OCI-LY3 (cell line): ENCODE results near the gene SYT1.
A peak's percentile ranks its signal among the peaks of the same experiment; 100 is the strongest.

Experiments
- H2AFZ ChIP-seq: fragments of 200-600, 300-600 bp; shearing (Covaris generic); 2 replicates; pipeline ENCODE4 v1.6.0; 2014; ENCODE audit warnings: antibody characterized with exemption, low read depth, low read length
- H3K27ac ChIP-seq: fragments of 200-600, 300-600 bp; sonication (generic); 2 replicates; pipeline ENCODE4 v1.5.1; 2014; ENCODE audit warnings: mild to moderate bottlenecking, low read length, moderate library complexity, mixed read lengths
- H3K27me3 ChIP-seq: fragments of 200-600, 300-600 bp; sonication (generic); 2 replicates; pipeline ENCODE4 v1.6.1; 2014; ENCODE audit warnings: low read depth, low read length, mixed read lengths
- H3K36me3 ChIP-seq: fragments of 200-600, 300-600 bp; sonication (generic); replicated peaks from 2 replicates; pipeline ENCODE3; 2014; ENCODE audit warnings: low read depth, low read length, mixed read lengths
- H3K4me1 ChIP-seq: fragments of 300-600, 200-600 bp; sonication (generic); 2 replicates; pipeline ENCODE4 v1.6.1; 2014; ENCODE audit warnings: low read length, mixed read lengths
- H3K4me2 ChIP-seq: fragments of 200-600, 300-600 bp; sonication (generic); 2 replicates; pipeline ENCODE4 v1.6.1; 2014; ENCODE audit warnings: low read length, mixed read lengths
- H3K4me3 ChIP-seq: fragments of 300-600, 200-600 bp; sonication (generic); 2 replicates; pipeline ENCODE4 v1.5.1; 2014; ENCODE audit warnings: antibody characterized with exemption, mild to moderate bottlenecking, low read length, moderate library complexity
- H3K79me2 ChIP-seq: fragments of 300-600, 200-600 bp; shearing (Covaris generic); 2 replicates; pipeline ENCODE4 v1.6.1; 2014; ENCODE audit warnings: mild to moderate bottlenecking, low read length, mixed read lengths
- H3K9ac ChIP-seq: fragments of 300-600, 200-600 bp; shearing (Covaris generic); 2 replicates; pipeline ENCODE4 v1.6.0; 2014; ENCODE audit warnings: mild to moderate bottlenecking, low read length, moderate library complexity
- H3K9me3 ChIP-seq: fragments of 200-600, 300-600 bp; shearing (Covaris generic); 2 replicates; pipeline ENCODE4 v1.6.1; 2014; ENCODE audit warnings: low read length, mixed read lengths; ENCODE audit not compliant: insufficient read depth
- H4K20me1 ChIP-seq: fragments of 200-600, 300-600 bp; sonication (generic); 2 replicates; pipeline ENCODE4 v1.6.1; 2016; ENCODE audit warnings: low read length, mixed read lengths; ENCODE audit not compliant: insufficient read depth
- EZH2phosphoT487 ChIP-seq: fragments of 200-600 bp; shearing (Covaris generic); IDR thresholded peaks from 2 replicates; pipeline ENCODE4 v1.6.1; 2018; ENCODE audit warnings: antibody characterized with exemption, mixed run types, low read depth
- TF ChIP-seq, protein P1 (sequence below): fragments of 200-600, 300-600 bp; sonication (generic); IDR thresholded peaks from 2 replicates; pipeline ENCODE4 v1.5.1; 2014; ENCODE audit warnings: antibody characterized with exemption, low read length, low read depth

The SYT1 gene

DNA sequence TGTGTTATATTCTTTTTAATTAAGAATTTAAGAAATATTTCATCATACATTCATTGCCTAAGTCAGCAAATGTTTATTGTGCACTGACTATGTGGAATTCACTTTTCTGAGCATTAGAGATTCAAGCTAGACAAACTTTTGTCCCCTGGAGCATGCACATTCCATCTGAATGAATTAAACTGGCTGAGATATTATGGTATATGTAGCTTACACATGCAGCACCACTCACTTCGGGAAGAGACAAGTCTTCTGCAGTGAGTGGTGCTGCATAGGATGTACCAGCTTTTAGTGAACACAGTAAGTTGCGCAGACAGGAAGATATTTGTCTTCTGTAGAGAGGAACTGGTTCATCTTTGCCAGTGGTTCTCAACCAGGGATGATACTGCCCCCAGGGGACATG lies 318.4 kb downstream of the SYT1 start:
- no peak for TF ChIP-seq EZH2phosphoT487
- TF ChIP-seq, protein P1, sequence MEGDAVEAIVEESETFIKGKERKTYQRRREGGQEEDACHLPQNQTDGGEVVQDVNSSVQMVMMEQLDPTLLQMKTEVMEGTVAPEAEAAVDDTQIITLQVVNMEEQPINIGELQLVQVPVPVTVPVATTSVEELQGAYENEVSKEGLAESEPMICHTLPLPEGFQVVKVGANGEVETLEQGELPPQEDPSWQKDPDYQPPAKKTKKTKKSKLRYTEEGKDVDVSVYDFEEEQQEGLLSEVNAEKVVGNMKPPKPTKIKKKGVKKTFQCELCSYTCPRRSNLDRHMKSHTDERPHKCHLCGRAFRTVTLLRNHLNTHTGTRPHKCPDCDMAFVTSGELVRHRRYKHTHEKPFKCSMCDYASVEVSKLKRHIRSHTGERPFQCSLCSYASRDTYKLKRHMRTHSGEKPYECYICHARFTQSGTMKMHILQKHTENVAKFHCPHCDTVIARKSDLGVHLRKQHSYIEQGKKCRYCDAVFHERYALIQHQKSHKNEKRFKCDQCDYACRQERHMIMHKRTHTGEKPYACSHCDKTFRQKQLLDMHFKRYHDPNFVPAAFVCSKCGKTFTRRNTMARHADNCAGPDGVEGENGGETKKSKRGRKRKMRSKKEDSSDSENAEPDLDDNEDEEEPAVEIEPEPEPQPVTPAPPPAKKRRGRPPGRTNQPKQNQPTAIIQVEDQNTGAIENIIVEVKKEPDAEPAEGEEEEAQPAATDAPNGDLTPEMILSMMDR: no peak
- Histone ChIP-seq H4K20me1 (no peaks in the 10 kb centered on the region), H3K27me3 (no peaks in the 10 kb centered on the region), H3K4me1 (peaks cover 38% of the 10 kb centered on the region), H3K9me3 (no peaks in the 10 kb centered on the region), H3K27ac (no peak overlapping the region), H3K4me2 (no peak overlapping the region), H2AFZ (0 out of 2 replicates have a peak overlapping the region, but pooled peaks have one; percentile 2), H3K36me3 (no peaks in the 10 kb centered on the region), H3K4me3 (no peak overlapping the region), H3K79me2 (no peaks in the 10 kb centered on the region), H3K9ac (no peak overlapping the region)

DNA sequence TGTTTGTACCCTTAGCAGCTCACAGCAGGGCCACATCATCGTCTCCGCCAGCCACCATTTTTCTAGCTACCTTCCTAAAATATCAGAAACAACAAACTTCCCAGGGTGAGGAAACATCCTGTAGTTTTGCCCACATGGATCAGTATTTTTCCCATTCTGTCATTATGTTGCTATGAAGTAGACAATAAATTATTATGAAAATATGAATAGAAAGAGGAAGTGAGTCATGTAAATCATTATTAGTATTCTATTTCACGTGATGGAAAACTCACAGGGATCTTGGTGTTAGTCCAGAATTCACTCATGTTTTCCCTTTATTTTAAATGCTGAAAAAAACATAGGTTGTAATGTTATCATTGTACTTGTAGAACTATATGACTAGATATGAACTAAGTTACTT lies 319.4 kb downstream of the SYT1 start:
- no peaks in the 10 kb centered on the region for H4K20me1 ChIP-seq
- H3K36me3 ChIP-seq: no peaks in the 10 kb centered on the region
- no peaks in the 10 kb centered on the region for H3K27me3 ChIP-seq
- no peak overlapping the region for H3K9ac ChIP-seq
- H3K79me2 ChIP-seq: no peaks in the 10 kb centered on the region
- H3K4me2 ChIP-seq: no peak overlapping the region; the same call in 1 of the 2 replicates
- H3K27ac ChIP-seq: no peak overlapping the region
- TF ChIP-seq, protein P1: no peak
- TF ChIP-seq EZH2phosphoT487: no peak
- H3K4me3 ChIP-seq: no peak overlapping the region
- peaks cover 38% of the 10 kb centered on the region for H3K4me1 ChIP-seq
- no peaks in the 10 kb centered on the region for H3K9me3 ChIP-seq
- H2AFZ ChIP-seq: no peak overlapping the region

DNA sequence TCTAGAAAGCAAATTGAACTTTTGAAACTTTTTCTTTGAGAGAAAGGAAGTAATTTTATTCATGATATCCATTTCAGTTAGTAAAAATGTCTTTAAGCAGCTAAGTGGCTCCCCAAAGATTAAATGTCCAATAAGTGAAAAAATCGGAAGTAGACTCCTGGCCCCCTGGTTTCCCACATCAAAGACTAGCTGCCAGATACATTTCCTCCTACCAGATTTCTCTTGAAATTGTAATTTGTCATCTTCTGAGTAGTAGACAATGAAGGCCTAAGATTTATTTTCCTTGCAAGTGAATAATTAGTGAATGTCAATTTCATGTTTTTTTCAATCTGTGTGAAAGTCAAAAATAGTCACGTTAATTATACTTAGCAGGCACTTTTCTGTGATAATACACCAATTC lies 321.9 kb downstream of the SYT1 start:
- Histone ChIP-seq H3K27me3 (no peaks in the 10 kb centered on the region), H2AFZ (no peak overlapping the region), H3K9ac (no peak overlapping the region), H4K20me1 (no peaks in the 10 kb centered on the region), H3K36me3 (no peaks in the 10 kb centered on the region), H3K4me1 (peaks cover 50% of the 10 kb centered on the region), H3K79me2 (no peaks in the 10 kb centered on the region), H3K4me3 (no peak overlapping the region), H3K4me2 (no peak overlapping the region), H3K27ac (no peak overlapping the region), H3K9me3 (no peaks in the 10 kb centered on the region)
- TF ChIP-seq EZH2phosphoT487: no peak
- TF ChIP-seq, protein P1: no peak

DNA sequence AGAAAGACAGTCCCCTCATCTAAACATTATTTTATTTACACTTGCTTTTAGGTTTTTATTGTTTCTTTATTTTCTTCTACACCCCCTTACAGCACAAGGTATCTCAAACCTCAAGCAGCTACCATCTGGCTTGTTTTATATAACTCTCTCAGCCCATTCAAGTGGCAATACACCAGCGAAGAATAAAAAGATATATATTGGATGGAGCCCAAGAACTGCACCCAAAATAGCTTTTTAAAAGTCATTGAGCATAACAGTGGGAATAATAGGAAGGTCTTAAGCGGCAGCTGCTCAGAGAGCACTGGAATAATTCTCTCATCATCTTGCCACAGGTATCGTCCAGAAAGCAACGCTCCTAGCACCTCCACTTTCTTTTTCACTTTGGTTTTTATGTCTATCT lies 322.5 kb downstream of the SYT1 start:
- H3K4me2 ChIP-seq: peak overlapping the region; percentile 66
- H3K9ac ChIP-seq: peak overlapping the region; percentile 10; the same call in 1 of the 2 replicates
- peaks cover 55% of the 10 kb centered on the region for H3K4me1 ChIP-seq
- no peaks in the 10 kb centered on the region for H3K27me3 ChIP-seq
- no peaks in the 10 kb centered on the region for H3K36me3 ChIP-seq
- H3K79me2 ChIP-seq: no peaks in the 10 kb centered on the region
- TF ChIP-seq EZH2phosphoT487: no peak
- TF ChIP-seq, protein P1: no peak
- no peak overlapping the region for H3K27ac ChIP-seq
- H2AFZ ChIP-seq: peak overlapping the region; percentile 47
- peak overlapping the region; percentile 53 for H3K4me3 ChIP-seq
- no peaks in the 10 kb centered on the region for H3K9me3 ChIP-seq
- H4K20me1 ChIP-seq: no peaks in the 10 kb centered on the region
